DND-41 (cell line): ENCODE results near the gene MYO5A.

Source experiments
- CTCF ChIP-seq: IDR thresholded peaks from 2 replicates; pipeline ENCODE4 v1.5.1; 2012; ENCODE audit warnings: borderline replicate concordance, low read length, moderate library complexity, mild to moderate bottlenecking; ENCODE audit not compliant: poor library complexity, severe bottlenecking; ENCODE audit errors: extremely low read depth
- EZH2 ChIP-seq: IDR thresholded peaks from 3 replicates; pipeline ENCODE4 v1.6.1; 2012; ENCODE audit warnings: borderline replicate concordance, low read depth, mild to moderate bottlenecking, moderate library complexity, low read length, inconsistent platforms; ENCODE audit not compliant: severe bottlenecking

- TF ChIP-seq CTCF (no peak), EZH2 (no peak)
Measured at GRCh38 chr15:52397118-52397517, 131.6 kb downstream of the MYO5A start.
